Fibroblast of lung (primary cell): Measurements from ENCODE around the gene ZNF175. TPM values are rescaled to one million over a fixed set of nuclear protein-coding genes. Genes with fewer than 3 reads are reported as not detected.

Source experiments
- DNase-seq, 2 donors: peaks; one replicate each; pipeline versions ENCODE4 v3.0.0 to v3.0.0-alpha.2; 2010; ENCODE audit warnings: low read depth in 2 of 2
- H2AFZ ChIP-seq: 2 replicates; pipeline ENCODE4 v1.5.1; 2012; ENCODE audit warnings: low read length, control low read depth, inconsistent platforms
- H3K27ac ChIP-seq: 2 replicates; pipeline ENCODE4 v1.5.1; 2011; ENCODE audit warnings: low read length, control low read depth; ENCODE audit not compliant: insufficient read depth
- H3K27me3 ChIP-seq: 2 replicates; pipeline ENCODE4 v1.5.1; 2011; ENCODE audit warnings: mild to moderate bottlenecking, low read length; ENCODE audit not compliant: control insufficient read depth, insufficient read depth
- H3K36me3 ChIP-seq: 2 replicates; pipeline ENCODE4 v1.5.1; 2011; ENCODE audit warnings: low read length; ENCODE audit not compliant: control insufficient read depth, insufficient read depth
- H3K4me1 ChIP-seq: 2 replicates; pipeline ENCODE4 v1.5.1; 2011; ENCODE audit warnings: low read length; ENCODE audit not compliant: control insufficient read depth, insufficient read depth; ENCODE audit errors: extremely low read depth
- H3K4me2 ChIP-seq: 2 replicates; pipeline ENCODE4 v1.5.1; 2011; ENCODE audit warnings: low read length, control low read depth; ENCODE audit not compliant: insufficient read depth; ENCODE audit errors: extremely low read depth
- H3K4me3 ChIP-seq, 4 experiments: fragments of 200-600 bp in 1 of 4; sonication (generic) in 1 of 4; replicated peaks in 1 of 4; 2 replicates each; pipeline ENCODE4 v1.5.1; 2011 to 2016; ENCODE audit warnings: low read length in 4 of 4, low read depth in 3 of 4, mild to moderate bottlenecking in 3 of 4, control low read depth in 2 of 4, inconsistent platforms in 1 of 4, mixed read lengths in 1 of 4; ENCODE audit not compliant: insufficient read depth in 1 of 4; ENCODE audit errors: control extremely low read depth in 1 of 4
- H3K79me2 ChIP-seq: 2 replicates; pipeline ENCODE4 v1.5.1; 2012; ENCODE audit warnings: mild to moderate bottlenecking, low read length, inconsistent platforms; ENCODE audit not compliant: control insufficient read depth, insufficient read depth
- H3K9ac ChIP-seq: 2 replicates; pipeline ENCODE4 v1.5.1; 2011; ENCODE audit warnings: mild to moderate bottlenecking, low read length, control low read depth; ENCODE audit not compliant: insufficient read depth
- H3K9me3 ChIP-seq: 2 replicates; pipeline ENCODE4 v1.5.1; 2012; ENCODE audit warnings: low read depth, low read length; ENCODE audit not compliant: control insufficient read depth, insufficient read depth
- H4K20me1 ChIP-seq: 2 replicates; pipeline ENCODE4 v1.5.1; 2011; ENCODE audit warnings: low read length; ENCODE audit not compliant: control insufficient read depth, insufficient read depth; ENCODE audit errors: extremely low read depth
- CTCF ChIP-seq, 2 donors: IDR thresholded peaks in 1 of 2; conservative IDR thresholded peaks in 1 of 2; 1 replicate in 1 of 2; 2 replicates in 1 of 2; pipeline ENCODE4 v1.5.1; 2011 to 2012; ENCODE audit warnings: low read length in 2 of 2, control low read depth in 1 of 2, inconsistent platforms in 1 of 2, low read depth in 1 of 2, mild to moderate bottlenecking in 1 of 2
- EZH2 ChIP-seq: IDR thresholded peaks from 2 replicates; pipeline ENCODE4 v1.5.1; 2012; ENCODE audit warnings: low read length, control low read depth, mild to moderate bottlenecking; ENCODE audit errors: missing control alignments
- polyA plus RNA-seq, 2 donors: library from polyadenylated mRNA; depleted of rRNA in 1 of 2; stranded (reverse) in 1 of 2; unstranded in 1 of 2; fragments of >200 nt; gene quantifications; 2 replicates each; pipeline ENCODE4 v1.2.1, GENCODE V29; 2011 to 2012; ENCODE audit warnings: missing spikeins in 1 of 2
- total RNA-seq: library from RNA; depleted of rRNA; stranded (reverse); fragments of >200 nt; gene quantifications from 2 replicates; pipeline ENCODE4 v1.2.1, GENCODE V29; 2014

The ZNF175 gene
- total and polyA plus RNA-seq, 2 donors (not counting 1 experiment from before 2014, with no cell fraction given): 5.0 to 7.6 TPM

- no peaks in the 10 kb centered on the region for H3K79me2 ChIP-seq
- H2AFZ ChIP-seq: no peak overlapping the region
- no peaks in the 10 kb centered on the region for H3K36me3 ChIP-seq
- H3K4me1 ChIP-seq: no peaks in the 10 kb centered on the region
- H3K27ac ChIP-seq: no peak overlapping the region
- no peaks in the 10 kb centered on the region for H3K9me3 ChIP-seq
- no peak overlapping the region for H3K9ac ChIP-seq
- DNase-seq: no peak
- H3K27me3 ChIP-seq: no peaks in the 10 kb centered on the region
- TF ChIP-seq EZH2 (no peak), CTCF (conservative IDR thresholded peaks at IDR 0.05 in 1 of 2, IDR thresholded peaks at IDR 0.05 in 1 of 2; ENCODE audit: low read depth in 1 of 2, low read length in 2 of 2) (no peak)
- H4K20me1 ChIP-seq: peaks cover 1% of the 10 kb centered on the region
- no peak overlapping the region for H3K4me3 ChIP-seq
- H3K4me2 ChIP-seq: no peak overlapping the region
Measured at GRCh38 chr19:51547397-51548212, 23.5 kb upstream of the ZNF175 start.

- no peak overlapping the region for H3K9ac ChIP-seq
- H3K79me2 ChIP-seq: no peaks in the 10 kb centered on the region
- H4K20me1 ChIP-seq: peaks cover 1% of the 10 kb centered on the region
- no peak overlapping the region for H3K4me3 ChIP-seq
- H3K4me1 ChIP-seq: no peaks in the 10 kb centered on the region
- TF ChIP-seq EZH2: no peak
- no peak for TF ChIP-seq CTCF (conservative IDR thresholded peaks at IDR 0.05 in 1 of 2, IDR thresholded peaks at IDR 0.05 in 1 of 2; ENCODE audit: low read depth in 1 of 2, low read length in 2 of 2)
- no peaks in the 10 kb centered on the region for H3K27me3 ChIP-seq
- no peaks in the 10 kb centered on the region for H3K36me3 ChIP-seq
- DNase-seq: no peak
- no peaks in the 10 kb centered on the region for H3K9me3 ChIP-seq
- H3K4me2 ChIP-seq: no peak overlapping the region
- H3K27ac ChIP-seq: no peak overlapping the region
- H2AFZ ChIP-seq: no peak overlapping the region
Measured at GRCh38 chr19:51548213-51548651, 22.9 kb upstream of the ZNF175 start.

- no peak overlapping the region for H3K4me2 ChIP-seq
- no peak overlapping the region for H3K4me3 ChIP-seq
- H3K79me2 ChIP-seq: no peaks in the 10 kb centered on the region
- no peaks in the 10 kb centered on the region for H3K36me3 ChIP-seq
- H2AFZ ChIP-seq: no peak overlapping the region
- H3K27ac ChIP-seq: no peak overlapping the region
- no peak overlapping the region for H3K9ac ChIP-seq
- no peaks in the 10 kb centered on the region for H3K27me3 ChIP-seq
- no peaks in the 10 kb centered on the region for H3K4me1 ChIP-seq
- H4K20me1 ChIP-seq: peaks cover 1% of the 10 kb centered on the region
- H3K9me3 ChIP-seq: no peaks in the 10 kb centered on the region
- no peak for DNase-seq
- no peak for TF ChIP-seq CTCF (conservative IDR thresholded peaks at IDR 0.05 in 1 of 2, IDR thresholded peaks at IDR 0.05 in 1 of 2; ENCODE audit: low read depth in 1 of 2, low read length in 2 of 2)
- TF ChIP-seq EZH2: no peak
Measured at GRCh38 chr19:51548891-51549305, 22.2 kb upstream of the ZNF175 start.
